ENCODE measurements around the gene DLGAP4. TPM values are rescaled to one million over a fixed set of nuclear protein-coding genes. Genes with fewer than 3 reads are reported as not detected.

DLGAP4 gene
- total RNA-seq, 2 donors from 2014 or later = 62.9 to 78.2 TPM

DNA sequence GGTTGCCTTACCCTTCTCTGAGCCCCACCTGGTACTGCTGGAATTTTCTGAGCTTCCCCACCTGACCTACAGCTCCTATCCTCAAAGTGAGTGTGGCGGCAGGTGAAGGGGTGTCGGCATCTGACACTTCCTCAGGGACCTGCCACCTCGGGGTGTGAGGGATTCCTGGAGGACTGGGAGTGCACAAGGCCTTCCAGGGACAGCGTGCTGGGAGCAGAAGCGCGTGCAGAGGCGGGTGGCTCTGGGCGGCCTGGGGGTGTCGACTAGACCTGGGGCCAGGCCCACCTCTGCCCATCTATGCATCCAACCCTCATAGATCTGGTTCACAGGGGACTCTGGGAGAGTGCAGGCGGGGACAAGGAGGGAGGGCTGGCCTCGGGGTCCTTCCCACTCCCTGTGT lies 7.8 kb downstream of the DLGAP4 start:
- Histone ChIP-seq H3K4me3 (ENCODE audit: low read length) (no peak overlapping the region), H3K9ac (ENCODE audit: extremely low read depth, low read length, poor library complexity, severe bottlenecking) (no peak overlapping the region), H3K4me1 (ENCODE audit: control insufficient read depth, insufficient read depth, low read length) (no peaks in the 10 kb centered on the region), H3K27me3 (ENCODE audit: control insufficient read depth, insufficient read depth, low read length, poor library complexity, severe bottlenecking) (peaks cover 17% of the 10 kb centered on the region), H3K9me3 (ENCODE audit: control insufficient read depth, low read length) (no peaks in the 10 kb centered on the region), H3K27ac (ENCODE audit: low read depth, low read length) (no peak overlapping the region), H3K36me3 (ENCODE audit: control insufficient read depth, insufficient read depth, low read length) (no peaks in the 10 kb centered on the region)
- Mint-ChIP-seq H3K27me3 (ENCODE audit: insufficient read depth) (peaks cover 19% of the 10 kb centered on the region), H3K27ac (no peak overlapping the region), H3K4me3 (no peak overlapping the region), H3K4me1 (no peaks in the 10 kb centered on the region), H3K36me3 (ENCODE audit: low read depth) (no peaks in the 10 kb centered on the region), H3K9me3 (no peaks in the 10 kb centered on the region)
- WGBS, 2 experiments (ENCODE audit: insufficient coverage in 1 of 2, insufficient read length in 1 of 2) = 80 to 89% methylated on average over 1 to 9 of the region's 11 CpGs
- DNase-seq = peak; percentile 43
- TF ChIP-seq, protein P1, sequence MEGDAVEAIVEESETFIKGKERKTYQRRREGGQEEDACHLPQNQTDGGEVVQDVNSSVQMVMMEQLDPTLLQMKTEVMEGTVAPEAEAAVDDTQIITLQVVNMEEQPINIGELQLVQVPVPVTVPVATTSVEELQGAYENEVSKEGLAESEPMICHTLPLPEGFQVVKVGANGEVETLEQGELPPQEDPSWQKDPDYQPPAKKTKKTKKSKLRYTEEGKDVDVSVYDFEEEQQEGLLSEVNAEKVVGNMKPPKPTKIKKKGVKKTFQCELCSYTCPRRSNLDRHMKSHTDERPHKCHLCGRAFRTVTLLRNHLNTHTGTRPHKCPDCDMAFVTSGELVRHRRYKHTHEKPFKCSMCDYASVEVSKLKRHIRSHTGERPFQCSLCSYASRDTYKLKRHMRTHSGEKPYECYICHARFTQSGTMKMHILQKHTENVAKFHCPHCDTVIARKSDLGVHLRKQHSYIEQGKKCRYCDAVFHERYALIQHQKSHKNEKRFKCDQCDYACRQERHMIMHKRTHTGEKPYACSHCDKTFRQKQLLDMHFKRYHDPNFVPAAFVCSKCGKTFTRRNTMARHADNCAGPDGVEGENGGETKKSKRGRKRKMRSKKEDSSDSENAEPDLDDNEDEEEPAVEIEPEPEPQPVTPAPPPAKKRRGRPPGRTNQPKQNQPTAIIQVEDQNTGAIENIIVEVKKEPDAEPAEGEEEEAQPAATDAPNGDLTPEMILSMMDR (conservative IDR thresholded peaks at IDR 0.05) = no peak

GRCh38 chr20:36314734-36315544 lies 8.8 kb downstream of the DLGAP4 start:
- H3K4me1 Mint-ChIP-seq = no peaks in the 10 kb centered on the region
- Histone ChIP-seq H3K27me3 (ENCODE audit: control insufficient read depth, insufficient read depth, low read length, poor library complexity, severe bottlenecking) (peaks cover 7% of the 10 kb centered on the region), H3K4me1 (ENCODE audit: control insufficient read depth, insufficient read depth, low read length) (no peaks in the 10 kb centered on the region), H3K36me3 (ENCODE audit: control insufficient read depth, insufficient read depth, low read length) (no peaks in the 10 kb centered on the region), H3K9ac (ENCODE audit: extremely low read depth, low read length, poor library complexity, severe bottlenecking) (no peak overlapping the region), H3K27ac (ENCODE audit: low read depth, low read length) (no peak overlapping the region), H3K4me3 (ENCODE audit: low read length) (no peak overlapping the region), H3K9me3 (ENCODE audit: control insufficient read depth, low read length) (no peaks in the 10 kb centered on the region)
- WGBS, 2 experiments (ENCODE audit: insufficient coverage in 1 of 2, insufficient read length in 1 of 2) = 75 to 78% methylated on average over 5 to 11 of the region's 12 CpGs
- no peak overlapping the region for H3K27ac Mint-ChIP-seq
- H3K4me3 Mint-ChIP-seq = no peak overlapping the region
- peak; percentile 54 for DNase-seq
- TF ChIP-seq, protein P1 (conservative IDR thresholded peaks at IDR 0.05) = no peak
- no peaks in the 10 kb centered on the region for H3K9me3 Mint-ChIP-seq
- peaks cover 9% of the 10 kb centered on the region for H3K27me3 Mint-ChIP-seq (ENCODE audit: insufficient read depth)
- H3K36me3 Mint-ChIP-seq (ENCODE audit: low read depth) = no peaks in the 10 kb centered on the region

DNA sequence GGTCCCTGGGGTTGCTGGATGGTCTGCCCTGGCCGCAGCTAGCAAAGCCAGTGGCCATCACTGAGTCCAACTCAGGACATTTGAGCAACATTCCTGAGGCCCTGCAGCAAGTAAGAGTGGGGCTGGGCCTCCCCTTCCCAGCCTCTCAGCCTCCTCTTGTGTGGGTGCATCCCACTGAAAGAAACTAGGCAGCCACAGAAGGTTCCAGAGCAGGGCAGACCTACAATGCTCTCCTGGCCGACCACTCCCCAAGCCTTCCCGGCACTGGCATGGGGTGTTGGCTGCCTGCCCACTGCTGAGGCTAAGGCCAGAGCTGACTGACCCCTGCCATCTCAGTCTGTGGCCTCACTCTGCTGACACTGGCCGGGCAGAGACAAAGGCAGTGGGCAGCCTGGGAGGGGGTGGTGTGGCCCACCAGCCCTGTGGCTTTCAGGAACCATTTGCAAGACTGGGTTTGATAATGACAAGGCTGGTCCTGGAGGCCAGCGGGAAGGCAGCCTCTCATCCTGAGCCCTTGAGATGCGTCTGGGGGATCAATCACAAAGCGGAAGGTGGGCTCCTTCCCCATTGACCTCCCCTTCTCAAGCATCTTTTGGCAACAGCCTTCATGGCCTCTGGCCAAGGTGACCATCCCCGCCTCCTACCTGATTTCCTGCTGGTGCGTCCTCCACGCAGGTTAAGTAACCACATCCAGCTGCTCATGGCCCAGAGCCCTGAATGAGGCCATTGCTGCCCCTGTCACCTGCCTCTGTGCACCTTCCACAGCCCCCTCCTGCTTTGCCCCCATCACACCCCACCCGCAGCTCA lies 9.6 kb downstream of the DLGAP4 start:
- Mint-ChIP-seq H3K4me1 (no peaks in the 10 kb centered on the region), H3K27me3 (ENCODE audit: insufficient read depth) (peaks cover 4% of the 10 kb centered on the region), H3K27ac (no peak overlapping the region), H3K4me3 (no peak overlapping the region), H3K36me3 (ENCODE audit: low read depth) (no peaks in the 10 kb centered on the region), H3K9me3 (no peaks in the 10 kb centered on the region)
- 79 to 87% methylated on average over 5 to 11 of the region's 11 CpGs for WGBS, 2 experiments (ENCODE audit: insufficient coverage in 1 of 2, insufficient read length in 1 of 2)
- H3K9ac ChIP-seq (ENCODE audit: extremely low read depth, low read length, poor library complexity, severe bottlenecking) = no peak overlapping the region
- no peak overlapping the region for H3K4me3 ChIP-seq (ENCODE audit: low read length)
- no peaks in the 10 kb centered on the region for H3K27me3 ChIP-seq (ENCODE audit: control insufficient read depth, insufficient read depth, low read length, poor library complexity, severe bottlenecking)
- H3K4me1 ChIP-seq (ENCODE audit: control insufficient read depth, insufficient read depth, low read length) = no peaks in the 10 kb centered on the region
- H3K9me3 ChIP-seq (ENCODE audit: control insufficient read depth, low read length) = no peaks in the 10 kb centered on the region
- TF ChIP-seq, protein P1 (conservative IDR thresholded peaks at IDR 0.05) = no peak
- H3K27ac ChIP-seq (ENCODE audit: low read depth, low read length) = no peak overlapping the region
- peak; percentile 45 for DNase-seq
- no peaks in the 10 kb centered on the region for H3K36me3 ChIP-seq (ENCODE audit: control insufficient read depth, insufficient read depth, low read length)

Measured in endodermal cell (in vitro differentiated cells).